GM19238 (cell line): ENCODE results near the gene CEMIP.
"Not testable (repeated sequence)": the region's sequence is repeated elsewhere in the genome, so short reads cannot be mapped to it uniquely, and the experiment has no call there.

Experiments
- DNase-seq: peaks from one replicate; pipeline ENCODE4 v3.0.0; 2011; ENCODE audit warnings: low spot score; ENCODE audit not compliant: insufficient read length

CEMIP gene

DNA sequence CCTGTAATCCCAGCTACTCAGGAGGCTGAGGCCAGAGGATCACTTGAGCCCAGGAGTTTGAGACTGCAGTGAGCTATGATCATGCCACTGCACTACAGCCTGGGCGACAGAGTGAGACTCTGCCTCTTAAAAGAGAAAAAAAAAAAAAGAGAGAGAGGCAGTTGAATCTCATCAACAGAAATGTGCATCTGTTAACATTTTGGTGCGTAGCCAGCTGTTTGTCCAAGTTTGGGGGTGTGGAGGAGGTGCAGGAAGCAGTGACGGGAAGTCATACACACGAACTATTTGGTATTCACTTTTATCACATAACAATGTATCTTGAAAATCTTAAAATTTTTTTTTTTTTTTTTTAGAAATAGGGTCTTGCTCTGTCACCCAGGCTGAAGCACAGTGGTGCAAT lies 18.2 kb upstream of the CEMIP start:
- DNase-seq: no peak

DNA sequence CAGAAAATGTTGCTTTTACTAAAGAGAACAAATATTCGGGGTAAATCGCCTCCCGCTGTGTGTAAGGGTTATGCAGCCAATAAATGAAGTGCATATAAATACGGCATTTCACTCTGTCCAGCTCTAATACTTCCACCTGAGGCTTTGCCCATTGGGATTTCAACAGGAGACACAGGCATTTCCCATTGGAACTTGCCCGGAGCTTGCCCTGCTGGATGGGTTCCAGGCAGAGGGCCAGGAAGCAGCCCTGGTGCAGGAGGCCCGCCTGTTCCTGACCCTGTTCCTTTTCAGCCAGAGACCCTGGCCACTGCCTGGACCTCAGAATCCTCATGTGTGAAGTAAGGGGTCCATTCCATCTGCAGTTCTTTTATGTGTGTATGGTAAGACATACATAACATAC lies 17.4 kb upstream of the CEMIP start:
- DNase-seq: no peak

DNA sequence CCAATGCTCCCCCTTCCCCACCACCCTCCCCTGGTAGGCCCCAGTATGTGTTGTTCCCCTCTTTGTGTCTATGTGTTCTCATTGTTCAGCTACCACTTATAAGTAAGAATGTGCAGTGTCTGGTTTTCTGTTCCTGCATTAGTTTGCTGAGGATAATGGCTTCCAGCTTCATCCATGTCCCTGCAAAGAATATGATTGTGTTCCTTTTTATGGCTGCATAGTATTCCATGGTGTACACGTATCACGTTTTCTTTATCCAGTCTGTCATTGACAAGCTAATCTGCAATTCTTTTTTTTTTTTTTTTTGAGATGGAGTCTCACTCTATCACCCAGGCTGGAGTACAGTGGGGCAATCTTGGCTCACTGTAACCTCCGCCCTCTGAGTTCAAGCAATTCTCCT lies 15.9 kb upstream of the CEMIP start:
- DNase-seq: not testable (repeated sequence)

- no peak for DNase-seq
Observed at GRCh38 chr15:80764535-80764934, 14.6 kb upstream of the CEMIP start.

DNA sequence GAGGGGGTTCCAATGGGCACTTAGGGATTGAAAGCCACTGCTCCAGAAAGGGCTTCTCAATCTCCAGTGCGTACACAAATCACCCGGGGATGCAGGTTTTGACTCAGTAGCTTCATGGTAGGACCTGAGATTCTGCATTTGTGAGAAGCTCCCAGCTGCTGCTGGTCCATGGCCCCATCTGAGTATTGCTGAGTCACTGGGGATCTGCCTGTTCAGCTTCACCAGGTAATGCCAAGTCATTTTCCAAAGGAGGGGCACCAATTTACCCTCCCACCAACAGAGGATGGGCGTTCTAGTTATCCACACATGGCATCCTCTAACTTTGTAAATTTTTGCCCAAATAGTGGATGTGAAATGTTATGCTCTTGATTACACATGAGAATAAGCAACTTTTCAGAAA lies 12.9 kb upstream of the CEMIP start:
- DNase-seq: no peak

GRCh38 chr15:80768158-80768557 lies 11.0 kb upstream of the CEMIP start:
- DNase-seq: no peak

DNA sequence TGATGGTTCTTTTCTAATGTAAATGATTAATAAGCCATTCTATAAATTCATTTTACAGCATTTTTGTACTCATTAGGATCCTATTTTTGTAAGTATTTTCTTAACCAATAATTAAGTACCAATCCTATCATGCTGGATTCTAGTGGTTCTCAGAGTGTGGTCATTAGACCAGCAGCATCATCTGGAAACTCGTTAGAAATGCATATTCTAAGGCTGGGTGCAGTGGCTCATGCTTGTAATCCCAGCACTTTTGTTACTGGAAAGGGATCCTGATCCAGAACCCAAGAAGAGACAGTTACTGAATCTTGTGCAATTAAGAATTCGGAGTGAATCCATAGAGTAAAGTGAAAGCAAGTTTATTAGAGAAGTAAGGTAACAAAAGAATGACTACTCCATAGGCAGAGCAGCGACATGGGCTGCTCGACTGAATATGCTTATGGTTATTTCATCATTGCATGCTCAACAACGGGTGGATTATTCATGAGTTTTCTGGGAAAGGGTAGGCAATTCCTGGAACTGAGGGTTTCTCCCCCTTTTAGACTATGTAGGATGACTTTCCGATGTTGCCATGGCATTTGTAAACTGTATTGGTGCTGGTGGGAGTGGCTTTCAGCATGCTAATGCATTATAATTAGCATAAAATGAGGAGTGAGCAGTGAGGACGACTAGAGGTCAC lies 9.9 kb upstream of the CEMIP start:
- no peak for DNase-seq

DNA sequence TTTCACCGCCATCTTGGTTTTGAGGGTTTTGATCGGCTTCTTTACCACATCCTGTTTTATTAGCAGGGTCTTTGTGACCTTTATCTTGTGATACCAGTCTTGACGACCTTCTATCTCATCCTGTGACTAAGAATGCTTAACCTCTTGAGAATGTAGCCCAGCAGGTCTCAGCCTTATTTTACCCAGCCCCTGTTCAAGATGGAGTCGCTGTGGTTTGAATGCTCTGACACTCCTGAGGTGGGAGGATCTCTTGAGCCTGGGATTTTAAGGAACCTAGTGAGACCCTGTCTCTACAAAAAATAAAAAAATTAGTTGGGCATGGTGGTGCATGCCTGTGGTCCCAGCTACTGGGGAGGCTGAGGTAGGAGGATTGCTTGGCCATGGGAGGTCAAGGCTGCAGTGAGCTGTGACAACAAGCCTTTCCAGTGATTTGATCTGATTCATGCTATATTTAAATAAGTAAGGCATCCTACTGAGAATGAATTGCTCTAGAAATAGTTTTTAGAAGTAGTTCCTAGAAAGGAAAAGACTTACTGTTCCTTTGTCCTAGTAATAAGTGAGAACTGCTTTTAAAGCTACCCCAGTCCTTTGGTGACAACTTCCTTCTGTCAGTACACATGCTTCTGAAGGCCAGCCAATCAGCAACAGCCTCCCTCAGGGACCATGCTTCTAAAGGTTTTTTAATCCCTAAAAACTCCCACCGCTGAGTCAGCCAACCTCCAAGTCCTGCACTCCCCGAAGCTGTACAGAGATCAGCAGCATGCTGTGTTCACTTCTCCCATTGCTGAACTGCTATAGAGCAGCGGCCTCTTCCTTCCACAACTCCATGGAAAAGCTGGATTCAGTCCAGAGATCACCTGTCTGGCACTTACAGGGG lies 9.1 kb upstream of the CEMIP start:
- DNase-seq: no peak

DNA sequence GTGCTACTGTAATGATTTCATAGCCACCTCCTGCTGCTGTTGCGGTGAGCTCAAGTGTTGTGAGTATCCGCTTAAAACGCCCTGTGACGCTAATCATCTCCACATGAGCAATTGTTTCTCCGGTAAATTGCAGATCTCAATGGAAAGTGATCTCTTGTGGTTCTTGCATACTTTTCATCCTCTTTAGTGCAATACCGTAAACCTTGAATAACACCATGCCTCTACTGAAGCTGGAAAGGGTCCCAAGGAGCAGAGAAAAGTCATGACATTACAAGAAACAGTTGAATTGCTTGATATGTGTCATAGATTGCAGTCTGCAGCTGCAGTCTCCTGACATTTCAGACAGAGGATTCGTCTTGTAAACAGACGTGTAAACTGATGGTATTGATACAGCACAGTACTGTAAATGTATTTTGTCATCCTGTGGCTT lies 6.0 kb upstream of the CEMIP start:
- DNase-seq: no peak

DNA sequence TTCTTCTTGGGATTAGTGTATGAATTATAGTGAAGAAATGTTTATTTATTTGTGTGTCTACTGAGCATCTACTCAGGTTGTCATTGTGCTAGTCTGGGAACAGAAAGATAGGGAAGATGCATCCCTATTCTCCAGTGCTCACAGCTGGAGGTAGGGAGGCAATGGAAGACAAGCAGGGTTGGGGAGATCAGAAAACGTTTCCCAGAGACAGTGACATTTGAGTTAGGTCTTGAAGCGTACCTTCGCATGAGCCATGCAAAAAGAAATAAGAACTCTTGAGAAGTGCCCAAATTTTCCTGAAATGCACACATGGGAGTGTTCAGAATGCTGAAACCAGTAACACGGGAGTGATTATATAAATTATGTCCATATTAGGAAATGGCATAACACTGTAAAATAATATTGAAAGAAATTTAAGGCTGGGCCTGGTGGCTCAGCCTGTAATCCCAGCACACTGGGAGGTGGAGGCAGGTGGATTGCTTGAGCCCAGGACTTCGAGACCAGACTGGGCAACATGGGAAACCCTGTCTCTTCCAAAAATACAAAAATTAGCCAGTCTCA lies 5.3 kb upstream of the CEMIP start:
- DNase-seq: no peak

- DNase-seq: no peak
Observed at GRCh38 chr15:80774486-80774885, 4.7 kb upstream of the CEMIP start.

DNA sequence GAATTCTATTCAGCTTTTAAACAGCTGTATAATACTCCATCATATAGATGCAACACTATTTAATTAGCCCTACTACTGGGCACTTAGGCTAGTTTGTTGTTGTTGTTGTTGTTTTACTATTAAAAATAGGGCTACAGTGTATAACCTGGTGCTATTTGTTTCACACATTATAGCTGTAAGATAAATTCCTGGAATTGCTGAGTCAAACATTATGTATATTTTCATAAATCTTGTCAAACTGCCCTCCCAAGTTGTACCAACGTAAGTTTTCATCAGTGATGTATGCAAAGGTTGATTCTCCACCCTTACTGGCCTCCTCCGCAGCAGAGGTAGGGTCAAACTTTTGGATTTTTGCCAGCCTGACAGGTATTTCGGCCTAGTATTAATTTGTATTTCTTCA lies 3.8 kb upstream of the CEMIP start:
- DNase-seq: no peak

DNA sequence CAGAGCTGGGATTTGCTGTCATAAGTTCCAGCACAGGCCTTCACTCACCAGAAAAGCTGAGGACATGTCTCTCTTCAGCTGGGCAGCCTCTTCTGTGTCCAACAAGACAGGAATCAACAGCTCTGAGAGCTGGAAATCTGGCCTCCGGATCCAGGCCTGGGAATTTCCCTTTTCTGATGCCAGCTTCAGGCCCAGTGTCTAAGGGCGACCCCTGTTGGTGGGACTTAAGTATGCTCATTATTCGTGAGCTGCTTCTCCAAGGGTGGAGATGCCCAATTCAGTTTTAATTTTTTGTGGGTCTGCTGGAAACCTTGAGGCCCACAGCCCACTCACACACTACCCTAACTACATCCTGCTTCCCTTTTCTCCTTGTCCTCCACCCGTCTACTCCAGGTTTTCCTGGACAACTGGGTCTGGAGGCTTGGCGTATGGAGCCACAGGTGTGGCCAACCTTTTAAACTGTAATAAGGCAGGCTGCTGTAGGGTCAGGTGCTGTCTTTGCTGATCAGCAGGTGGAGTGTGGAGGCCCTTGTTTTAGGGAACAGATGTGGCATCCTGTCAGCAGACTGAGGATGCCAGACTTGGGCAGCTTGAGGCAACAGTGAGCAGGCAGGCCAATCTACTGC lies 2.6 kb upstream of the CEMIP start:
- DNase-seq: peak; percentile 62

- no peak for DNase-seq
Observed at GRCh38 chr15:80777137-80777536, 2.0 kb upstream of the CEMIP start.

GRCh38 chr15:80777826-80778620 lies 1.1 kb upstream of the CEMIP start:
- no peak for DNase-seq

DNA sequence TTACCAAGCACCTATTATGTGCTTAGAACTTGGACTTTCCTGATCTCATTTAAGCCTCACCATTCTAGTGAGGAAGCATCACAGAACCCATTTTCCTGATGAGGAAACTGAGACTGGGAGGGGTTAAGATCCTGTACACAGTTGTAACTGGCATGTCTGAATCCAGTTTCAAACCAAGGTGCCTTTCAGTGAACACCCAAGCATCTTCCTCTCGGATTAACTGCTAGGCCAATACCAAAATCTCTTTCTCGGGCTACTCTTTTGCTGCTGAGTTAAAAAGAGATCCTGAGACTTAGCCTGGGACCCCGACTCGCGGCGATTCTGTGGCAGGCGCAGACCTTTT lies 578 bp upstream of the CEMIP start:
- DNase-seq: no peak

GRCh38 chr15:80779658-80780415 lies 667 bp downstream of the CEMIP start:
- no peak for DNase-seq

DNA sequence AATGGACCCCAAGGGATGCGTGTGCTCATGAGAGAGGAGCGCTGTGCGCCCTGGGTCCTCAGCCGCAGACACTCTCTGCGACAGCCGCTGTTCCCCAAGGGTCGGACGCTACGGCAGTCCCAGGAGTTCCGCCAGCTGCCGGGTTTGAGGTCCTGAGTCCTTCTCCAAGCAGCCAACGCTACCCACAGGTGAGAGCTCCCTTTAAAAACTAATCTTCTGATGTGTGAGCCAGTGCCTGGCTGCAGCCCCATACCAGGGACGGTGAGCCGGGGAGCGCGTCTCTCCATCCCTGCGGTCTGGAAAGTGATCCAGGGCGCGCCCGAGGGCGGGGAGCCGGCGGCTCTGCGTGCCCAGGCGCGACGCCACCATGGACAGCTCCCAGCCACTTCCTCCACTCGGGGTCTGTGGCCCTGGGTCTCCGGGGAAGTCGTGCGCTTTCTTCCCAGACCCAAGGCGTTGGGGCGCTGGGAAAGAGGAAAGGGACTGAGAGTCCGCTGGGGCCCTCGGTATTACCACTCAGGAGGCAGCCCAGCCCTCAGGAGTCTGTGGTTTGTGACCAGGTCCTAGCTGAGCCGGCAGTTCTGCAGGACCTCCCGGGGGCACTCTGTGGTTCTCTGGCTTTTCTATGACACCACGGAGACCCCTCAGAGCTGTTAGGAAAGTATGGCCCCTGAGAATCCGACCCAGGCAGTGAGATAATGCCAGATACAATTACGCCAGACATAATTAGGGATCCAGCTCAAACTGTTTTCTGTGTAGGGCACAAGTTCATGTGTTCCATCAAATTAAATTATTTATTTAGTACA lies 1.4 kb downstream of the CEMIP start:
- no peak for DNase-seq

GRCh38 chr15:80783260-80783659 lies 4.1 kb downstream of the CEMIP start:
- DNase-seq: no peak

GRCh38 chr15:80785335-80785734 lies 6.2 kb downstream of the CEMIP start:
- no peak for DNase-seq
